HepG2 (cell line): ENCODE measurements around the gene EHD1. TPM values are rescaled to one million over a fixed set of nuclear protein-coding genes. Genes with fewer than 3 reads are reported as not detected.

Experiments used
- ATAC-seq: fragments of 200-7000 bp; cut with Tn5 transposase; 3 replicates; pipeline ENCODE4 v1.9.1; 2020; ENCODE audit warnings: mild to moderate bottlenecking, moderate library complexity
- BruUV-seq: library from RNA; stranded (reverse); fragments of 400-500 nt; replicated peaks from 2 replicates; lab custom pipeline; 2021; lab: Mats Ljungman, UMichigan
- CTCF ChIA-PET: fragments of 300-600 bp; formaldehyde crosslinking; extraction: SDS; loops from one replicate; lab custom pipeline; 2021; ENCODE audit warnings: low total read pairs, inconsistent platforms, low intra/inter-chr PET ratio; lab: Yijun Ruan, JAX
- POLR2A ChIA-PET: fragments of 350-600 bp; sonication (Branson Sonifier 250); formaldehyde crosslinking; loops from one replicate; lab custom pipeline; 2020; ENCODE audit warnings: antibody characterized with exemption, inconsistent platforms; lab: Yijun Ruan, JAX
- DNase-seq: peaks from one replicate; pipeline ENCODE4 v3.0.0-alpha.2; 2015; ENCODE audit warnings: low spot score
- FAIRE-seq: peaks from 3 replicates; lab custom pipeline; 2011; peaks lifted over from hg19 to GRCh38; lab: Jason Lieb, UNC
- H2AFZ ChIP-seq: one replicate; pipeline ENCODE4 v1.6.1; 2011; ENCODE audit warnings: low read length, inconsistent platforms
- H3K27ac ChIP-seq: fragments of 300-600 bp; 3 replicates; pipeline ENCODE4 v1.8.0; 2011; ENCODE audit warnings: mixed run types, mild to moderate bottlenecking, mixed read lengths, low read length, inconsistent platforms; ENCODE audit not compliant: insufficient read depth; ENCODE audit errors: extremely low read length
- H3K27me3 ChIP-seq, 2 experiments: fragments of 200-600 bp in 1 of 2; 2 replicates in 1 of 2; 3 replicates in 1 of 2; pipeline versions ENCODE4 v1.6.0 to v1.8.0; 2011; ENCODE audit warnings: low read length in 2 of 2, mild to moderate bottlenecking in 2 of 2, moderate library complexity in 2 of 2, inconsistent platforms in 1 of 2; ENCODE audit not compliant: insufficient read depth in 2 of 2, control insufficient read depth in 1 of 2
- H3K36me3 ChIP-seq, 2 experiments: fragments of 200-600 bp in 1 of 2; replicated peaks in 1 of 2; 2 replicates in 1 of 2; 3 replicates in 1 of 2; pipeline versions ENCODE4 v1.5.1 to v1.8.0; 2011; ENCODE audit warnings: low read length in 2 of 2, inconsistent platforms in 1 of 2; ENCODE audit not compliant: insufficient read depth in 2 of 2, control insufficient read depth in 1 of 2
- H3K4me1 ChIP-seq: 2 replicates; pipeline ENCODE4 v1.5.1; 2012; ENCODE audit warnings: low read length, inconsistent platforms; ENCODE audit not compliant: insufficient read depth
- H3K4me2 ChIP-seq: 2 replicates; pipeline ENCODE4 v1.6.0; 2011; ENCODE audit warnings: low read depth, low read length, inconsistent platforms
- H3K4me3 ChIP-seq, 3 experiments: fragments of 200-600 bp in 1 of 3; sonication (generic), shearing (Covaris generic) in 1 of 3; replicated peaks in 1 of 3; 2 replicates each; pipeline ENCODE4 v1.5.1; 2011 to 2016; ENCODE audit warnings: low read length in 3 of 3, inconsistent platforms in 2 of 3, low read depth in 2 of 3, mild to moderate bottlenecking in 2 of 3, control low read depth in 1 of 3, mixed read lengths in 1 of 3; ENCODE audit not compliant: insufficient read depth in 1 of 3
- H3K79me2 ChIP-seq: one replicate; pipeline ENCODE4 v1.6.1; 2011; ENCODE audit warnings: low read length, inconsistent platforms; ENCODE audit not compliant: insufficient read depth
- H3K9ac ChIP-seq: 2 replicates; pipeline ENCODE4 v1.6.0; 2011; ENCODE audit warnings: mild to moderate bottlenecking, low read depth, low read length, inconsistent platforms; ENCODE audit not compliant: insufficient read depth
- H3K9me3 ChIP-seq: 2 replicates; pipeline ENCODE4 v1.5.1; 2012; ENCODE audit warnings: mild to moderate bottlenecking, low read length
- H4K20me1 ChIP-seq: 2 replicates; pipeline ENCODE4 v1.6.0; 2011; ENCODE audit warnings: inconsistent platforms, mild to moderate bottlenecking, low read length, moderate library complexity; ENCODE audit not compliant: insufficient read depth
- CENPT ChIP-seq: sonication (generic); formaldehyde crosslinking; IDR thresholded peaks from 2 replicates; pipeline ENCODE4 v1.8.0; 2022; ENCODE audit warnings: low read depth, mild to moderate bottlenecking, moderate library complexity, missing genetic modification reagents
- HDAC1 ChIP-seq: sonication (generic); formaldehyde crosslinking; IDR thresholded peaks from 2 replicates; pipeline ENCODE4 v1.5.1; 2020; ENCODE audit warnings: mild to moderate bottlenecking, missing genetic modification reagents
- ISL2 ChIP-seq: sonication (generic); formaldehyde crosslinking; IDR thresholded peaks from 2 replicates; pipeline ENCODE4 v1.5.0; 2020; ENCODE audit warnings: missing genetic modification reagents
- MEF2D ChIP-seq: sonication (generic); formaldehyde crosslinking; IDR thresholded peaks from 2 replicates; pipeline ENCODE4 v1.5.1; 2020; ENCODE audit warnings: mild to moderate bottlenecking, missing genetic modification reagents
- THYN1 ChIP-seq: sonication (generic); formaldehyde crosslinking; IDR thresholded peaks from 2 replicates; pipeline ENCODE4 v1.8.1; 2023; ENCODE audit warnings: low read depth, mild to moderate bottlenecking, moderate library complexity, missing genetic modification reagents, borderline replicate concordance
- ZBTB38 ChIP-seq: sonication (generic); formaldehyde crosslinking; IDR thresholded peaks from 2 replicates; pipeline ENCODE4 v1.5.1; 2020; ENCODE audit warnings: mild to moderate bottlenecking, missing genetic modification reagents
- WGBS: methylation state at CpG from one replicate; pipeline ENCODE4 v1.1.6; 2017; ENCODE audit warnings: low lambda C conversion rate; 5-methylcytosine and 5-hydroxymethylcytosine counted together
- in situ Hi-C: cut with HindIII; loops from 2 replicates; pipeline ENCODE4 v1.10.0; 2017; ENCODE audit warnings: low pct_unique_long_range_greater_than_20kb; ENCODE audit not compliant: extremely low pct_ligation_motif_present
- intact Hi-C: fragments of 100-400 bp; cut with micrococcal nuclease; formaldehyde crosslinking; loops from one replicate; pipeline ENCODE4 v1.10.0; 2022; ENCODE audit not compliant: unreplicated experiment
- polyA plus RNA-seq, 8 experiments: library from polyadenylated mRNA; depleted of rRNA in 3 of 8; stranded (reverse) in 7 of 8; unstranded in 1 of 8; fragments of >200 nt; fragmentation: Illumina TruSeq in 4 of 8; extraction: Trizol in 4 of 8; gene quantifications; 2 replicates each; pipeline versions ENCODE4 v1.2.1 to v1.2.3, GENCODE V29; 2011 to 2016; ENCODE audit warnings: low read depth in 4 of 8, missing spikeins in 1 of 8, mixed read lengths in 1 of 8; ENCODE audit not compliant: insufficient read depth in 1 of 8
- total RNA-seq, 5 experiments: library from RNA; depleted of rRNA; stranded (reverse); fragments of >200 nt; fragmentation: Illumina TruSeq; extraction: Trizol; gene quantifications; 2 replicates each; pipeline ENCODE4 v1.2.3, GENCODE V29; 2016; ENCODE audit warnings: low read depth in 1 of 5
- TF ChIP-seq, protein P1 (sequence below): sonication (generic); formaldehyde crosslinking; IDR thresholded peaks from 2 replicates; pipeline ENCODE4 v1.8.0; 2022; ENCODE audit warnings: mild to moderate bottlenecking, missing genetic modification reagents, moderate library complexity
- TF ChIP-seq, protein P2 (sequence below): sonication (generic); formaldehyde crosslinking; IDR thresholded peaks from 2 replicates; pipeline ENCODE4 v1.4.0; 2020; ENCODE audit warnings: mild to moderate bottlenecking, missing genetic modification reagents
- TF ChIP-seq, protein P3 (sequence below): IDR thresholded peaks from 2 replicates; pipeline ENCODE4 v1.6.1; 2016; ENCODE audit warnings: missing compliant biosample characterization, missing genetic modification reagents, borderline replicate concordance
- TF ChIP-seq, protein P4 (sequence below): sonication (generic); formaldehyde crosslinking; IDR thresholded peaks from 2 replicates; pipeline ENCODE4 v1.8.0; 2023; ENCODE audit warnings: mild to moderate bottlenecking, missing genetic modification reagents
- TF ChIP-seq, protein P5 (sequence below): IDR thresholded peaks from 2 replicates; pipeline ENCODE4 v1.6.1; 2018; ENCODE audit warnings: missing genetic modification reagents
- TF ChIP-seq, protein P6 (sequence below): sonication (generic); formaldehyde crosslinking; IDR thresholded peaks from 2 replicates; pipeline ENCODE4; 2020; ENCODE audit warnings: missing genetic modification reagents, mild to moderate bottlenecking, borderline replicate concordance

The EHD1 gene
- total and polyA plus RNA-seq, 2 of the 13 experiments (the other 11 are each of a cell fraction or from before 2014, with no cell fraction given), result 23.6 to 26.6 TPM

DNA sequence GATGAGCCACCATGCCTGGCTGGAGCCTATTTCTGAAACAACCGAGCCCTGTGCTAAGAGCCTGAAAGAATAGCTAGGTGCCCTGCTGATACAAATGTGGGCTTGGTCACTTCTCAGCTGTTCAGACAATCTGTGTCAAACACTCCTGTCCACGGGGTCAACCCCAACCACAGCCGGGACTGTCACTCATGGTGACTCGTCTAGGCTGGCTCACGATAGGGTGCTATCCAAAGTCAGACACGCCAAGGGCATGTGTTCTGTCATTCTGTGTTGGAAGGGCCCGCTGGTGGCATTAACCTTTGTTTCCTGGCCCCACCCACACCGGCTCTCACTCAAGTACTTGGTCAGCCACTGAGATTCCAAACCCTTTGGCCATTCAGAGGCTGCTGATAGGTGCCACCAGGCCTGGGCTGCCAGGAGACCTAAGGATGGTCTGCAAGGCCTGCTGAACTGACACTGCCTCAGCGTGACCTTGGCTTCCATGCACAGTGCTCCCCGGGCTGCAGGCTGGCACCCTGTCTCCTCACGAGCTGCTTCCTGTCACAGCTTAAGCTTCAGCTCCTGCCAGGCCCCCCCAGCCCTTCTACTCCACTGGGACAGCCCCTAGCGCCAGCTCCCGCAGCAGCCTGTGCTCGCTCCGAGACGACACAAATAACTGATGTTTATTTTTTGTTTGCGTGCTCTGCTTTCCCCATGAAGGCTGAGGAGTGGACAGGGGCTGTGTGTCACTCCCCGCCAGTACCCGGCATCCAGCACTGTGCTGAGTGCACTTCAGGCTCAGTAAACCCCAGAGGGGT, 19.8 kb downstream of the EHD1 start (continued):
- TF ChIP-seq, protein P1, sequence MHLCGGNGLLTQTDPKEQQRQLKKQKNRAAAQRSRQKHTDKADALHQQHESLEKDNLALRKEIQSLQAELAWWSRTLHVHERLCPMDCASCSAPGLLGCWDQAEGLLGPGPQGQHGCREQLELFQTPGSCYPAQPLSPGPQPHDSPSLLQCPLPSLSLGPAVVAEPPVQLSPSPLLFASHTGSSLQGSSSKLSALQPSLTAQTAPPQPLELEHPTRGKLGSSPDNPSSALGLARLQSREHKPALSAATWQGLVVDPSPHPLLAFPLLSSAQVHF (CRISPR knock-in tag), result no peak
- TF ChIP-seq, protein P2, sequence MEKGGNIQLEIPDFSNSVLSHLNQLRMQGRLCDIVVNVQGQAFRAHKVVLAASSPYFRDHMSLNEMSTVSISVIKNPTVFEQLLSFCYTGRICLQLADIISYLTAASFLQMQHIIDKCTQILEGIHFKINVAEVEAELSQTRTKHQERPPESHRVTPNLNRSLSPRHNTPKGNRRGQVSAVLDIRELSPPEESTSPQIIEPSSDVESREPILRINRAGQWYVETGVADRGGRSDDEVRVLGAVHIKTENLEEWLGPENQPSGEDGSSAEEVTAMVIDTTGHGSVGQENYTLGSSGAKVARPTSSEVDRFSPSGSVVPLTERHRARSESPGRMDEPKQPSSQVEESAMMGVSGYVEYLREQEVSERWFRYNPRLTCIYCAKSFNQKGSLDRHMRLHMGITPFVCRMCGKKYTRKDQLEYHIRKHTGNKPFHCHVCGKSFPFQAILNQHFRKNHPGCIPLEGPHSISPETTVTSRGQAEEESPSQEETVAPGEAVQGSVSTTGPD (CRISPR knock-in tag), result no peak
- TF ChIP-seq THYN1 (CRISPR knock-in tag), result no peak
- TF ChIP-seq, protein P3, sequence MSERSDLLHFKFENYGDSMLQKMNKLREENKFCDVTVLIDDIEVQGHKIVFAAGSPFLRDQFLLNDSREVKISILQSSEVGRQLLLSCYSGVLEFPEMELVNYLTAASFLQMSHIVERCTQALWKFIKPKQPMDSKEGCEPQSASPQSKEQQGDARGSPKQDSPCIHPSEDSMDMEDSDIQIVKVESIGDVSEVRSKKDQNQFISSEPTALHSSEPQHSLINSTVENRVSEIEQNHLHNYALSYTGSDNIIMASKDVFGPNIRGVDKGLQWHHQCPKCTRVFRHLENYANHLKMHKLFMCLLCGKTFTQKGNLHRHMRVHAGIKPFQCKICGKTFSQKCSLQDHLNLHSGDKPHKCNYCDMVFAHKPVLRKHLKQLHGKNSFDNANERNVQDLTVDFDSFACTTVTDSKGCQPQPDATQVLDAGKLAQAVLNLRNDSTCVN (CRISPR knock-in tag), result no peak

DNA sequence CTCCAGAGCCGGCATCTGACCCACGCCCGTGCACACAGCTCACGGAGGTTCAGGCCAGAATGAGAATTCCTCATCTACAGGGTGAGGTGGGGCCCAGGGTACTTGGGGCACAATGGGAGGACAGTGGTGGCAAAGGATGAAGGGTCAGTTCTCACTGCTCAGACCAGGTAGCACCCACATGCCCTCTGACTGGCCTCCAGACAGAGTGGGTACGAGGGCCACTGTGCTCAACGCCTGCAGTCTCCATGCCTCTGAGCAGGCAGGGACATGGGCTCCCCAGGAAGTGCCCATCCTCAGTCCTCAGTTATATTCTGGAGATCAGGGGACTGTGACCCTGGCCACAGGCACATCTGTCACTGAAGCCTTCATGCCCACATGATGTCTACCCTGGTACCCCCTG, 20.9 kb downstream of the EHD1 start:
- Histone ChIP-seq H3K4me3 (no peak overlapping the region), H3K27me3 (no peaks in the 10 kb centered on the region), H3K79me2 (no peaks in the 10 kb centered on the region), H3K36me3 (peaks cover 13 to 30% of the 10 kb centered on the region in 2 experiments; a peak in 4 of 5 replicates), H2AFZ (no peak overlapping the region), H4K20me1 (no peaks in the 10 kb centered on the region), H3K27ac (no peak overlapping the region), H3K9ac (no peak overlapping the region), H3K4me2 (no peak overlapping the region), H3K4me1 (peaks cover 43% of the 10 kb centered on the region), H3K9me3 (no peaks in the 10 kb centered on the region)
- intact Hi-C loops, result no loop called here
- BruUV-seq, result no TSS peak
- DNase-seq (no peak), FAIRE-seq (no peak), ATAC-seq (no peak)
- in situ Hi-C loops, result no loop called here
- POLR2A ChIA-PET, result interaction anchor here (1.5 kb wide), 1 partner anchor 25 kb away, joined by 3 read pairs; no protein-coding TSS in a partner anchor
- WGBS, result 99% methylated on average over 4 of the region's 6 CpGs
- CTCF ChIA-PET, result no interaction called here
- TF ChIP-seq, protein P4, sequence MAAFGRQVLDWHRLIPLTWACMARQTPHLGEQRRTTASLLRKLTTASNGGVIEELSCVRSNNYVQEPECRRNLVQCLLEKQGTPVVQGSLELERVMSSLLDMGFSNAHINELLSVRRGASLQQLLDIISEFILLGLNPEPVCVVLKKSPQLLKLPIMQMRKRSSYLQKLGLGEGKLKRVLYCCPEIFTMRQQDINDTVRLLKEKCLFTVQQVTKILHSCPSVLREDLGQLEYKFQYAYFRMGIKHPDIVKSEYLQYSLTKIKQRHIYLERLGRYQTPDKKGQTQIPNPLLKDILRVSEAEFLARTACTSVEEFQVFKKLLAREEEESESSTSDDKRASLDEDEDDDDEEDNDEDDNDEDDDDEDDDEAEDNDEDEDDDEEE (CRISPR knock-in tag), result no peak
- TF ChIP-seq, protein P5, sequence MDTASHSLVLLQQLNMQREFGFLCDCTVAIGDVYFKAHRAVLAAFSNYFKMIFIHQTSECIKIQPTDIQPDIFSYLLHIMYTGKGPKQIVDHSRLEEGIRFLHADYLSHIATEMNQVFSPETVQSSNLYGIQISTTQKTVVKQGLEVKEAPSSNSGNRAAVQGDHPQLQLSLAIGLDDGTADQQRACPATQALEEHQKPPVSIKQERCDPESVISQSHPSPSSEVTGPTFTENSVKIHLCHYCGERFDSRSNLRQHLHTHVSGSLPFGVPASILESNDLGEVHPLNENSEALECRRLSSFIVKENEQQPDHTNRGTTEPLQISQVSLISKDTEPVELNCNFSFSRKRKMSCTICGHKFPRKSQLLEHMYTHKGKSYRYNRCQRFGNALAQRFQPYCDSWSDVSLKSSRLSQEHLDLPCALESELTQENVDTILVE (CRISPR knock-in tag), result no peak
- TF ChIP-seq ISL2, result no peak
- no peak for TF ChIP-seq CENPT (CRISPR knock-in tag)
- no peak for TF ChIP-seq ZBTB38
- TF ChIP-seq MEF2D (CRISPR knock-in tag), result no peak
- TF ChIP-seq, protein P6, sequence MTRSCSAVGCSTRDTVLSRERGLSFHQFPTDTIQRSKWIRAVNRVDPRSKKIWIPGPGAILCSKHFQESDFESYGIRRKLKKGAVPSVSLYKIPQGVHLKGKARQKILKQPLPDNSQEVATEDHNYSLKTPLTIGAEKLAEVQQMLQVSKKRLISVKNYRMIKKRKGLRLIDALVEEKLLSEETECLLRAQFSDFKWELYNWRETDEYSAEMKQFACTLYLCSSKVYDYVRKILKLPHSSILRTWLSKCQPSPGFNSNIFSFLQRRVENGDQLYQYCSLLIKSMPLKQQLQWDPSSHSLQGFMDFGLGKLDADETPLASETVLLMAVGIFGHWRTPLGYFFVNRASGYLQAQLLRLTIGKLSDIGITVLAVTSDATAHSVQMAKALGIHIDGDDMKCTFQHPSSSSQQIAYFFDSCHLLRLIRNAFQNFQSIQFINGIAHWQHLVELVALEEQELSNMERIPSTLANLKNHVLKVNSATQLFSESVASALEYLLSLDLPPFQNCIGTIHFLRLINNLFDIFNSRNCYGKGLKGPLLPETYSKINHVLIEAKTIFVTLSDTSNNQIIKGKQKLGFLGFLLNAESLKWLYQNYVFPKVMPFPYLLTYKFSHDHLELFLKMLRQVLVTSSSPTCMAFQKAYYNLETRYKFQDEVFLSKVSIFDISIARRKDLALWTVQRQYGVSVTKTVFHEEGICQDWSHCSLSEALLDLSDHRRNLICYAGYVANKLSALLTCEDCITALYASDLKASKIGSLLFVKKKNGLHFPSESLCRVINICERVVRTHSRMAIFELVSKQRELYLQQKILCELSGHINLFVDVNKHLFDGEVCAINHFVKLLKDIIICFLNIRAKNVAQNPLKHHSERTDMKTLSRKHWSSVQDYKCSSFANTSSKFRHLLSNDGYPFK (CRISPR knock-in tag), result no peak
- no peak for TF ChIP-seq HDAC1 (CRISPR knock-in tag)
